Myocyte (in vitro differentiated cells): ENCODE results near the gene PTCHD1. TPM values are rescaled to one million over a fixed set of nuclear protein-coding genes. Genes with fewer than 3 reads are reported as not detected.

Source experiments
- DNase-seq: peaks from one replicate; pipeline ENCODE4 v3.0.0-alpha.2; 2012; ENCODE audit warnings: low read depth
- total RNA-seq: library from RNA; depleted of rRNA; stranded (reverse); fragments of >200 nt; gene quantifications from 2 replicates; pipeline ENCODE4 v1.2.3, GENCODE V29; 2014

The PTCHD1 gene
- total RNA-seq, 1 donor from 2014 or later, result 0.03 TPM

DNA sequence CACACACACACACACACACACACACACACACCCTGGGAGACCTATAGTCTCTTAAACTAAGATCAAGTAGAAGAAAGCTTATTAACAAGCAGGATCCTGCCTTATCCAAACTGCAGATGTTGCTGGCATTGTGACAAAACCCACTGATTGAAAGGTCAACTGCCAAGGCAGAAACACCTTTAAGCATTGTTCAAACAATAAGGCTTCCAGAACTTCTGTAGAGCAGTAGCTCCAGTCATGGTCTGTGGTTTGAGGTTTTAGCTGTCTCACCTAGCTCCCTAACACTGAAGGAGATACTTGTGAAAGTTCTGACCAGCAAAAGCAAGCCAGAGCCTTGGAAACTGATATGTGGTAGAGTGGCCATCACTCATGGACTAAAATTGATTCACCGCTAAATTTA, 59.8 kb downstream of the PTCHD1 start:
- DNase-seq, result peak; percentile 31

DNA sequence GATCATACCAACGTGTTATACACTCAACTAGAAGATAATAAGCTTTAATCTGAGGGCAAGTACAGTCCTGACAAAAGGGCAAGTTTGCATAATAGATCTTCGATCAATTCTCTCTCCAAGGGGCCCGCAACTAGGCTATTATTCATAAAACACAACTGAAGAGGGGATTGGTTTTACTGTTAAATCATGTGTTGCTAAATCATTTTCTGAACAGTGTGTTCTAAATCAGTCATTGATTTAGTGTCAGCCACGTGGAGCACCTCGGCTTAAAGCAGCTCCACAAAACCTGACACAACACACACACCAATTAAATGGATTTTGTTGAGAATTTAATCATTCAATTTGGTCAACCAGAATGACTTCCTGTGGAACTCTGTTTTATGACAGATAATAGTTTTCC, 61.6 kb downstream of the PTCHD1 start:
- DNase-seq, result no peak

- no peak for DNase-seq
Observed at GRCh38 chrX:23398570-23398969, 63.9 kb downstream of the PTCHD1 start.

DNA sequence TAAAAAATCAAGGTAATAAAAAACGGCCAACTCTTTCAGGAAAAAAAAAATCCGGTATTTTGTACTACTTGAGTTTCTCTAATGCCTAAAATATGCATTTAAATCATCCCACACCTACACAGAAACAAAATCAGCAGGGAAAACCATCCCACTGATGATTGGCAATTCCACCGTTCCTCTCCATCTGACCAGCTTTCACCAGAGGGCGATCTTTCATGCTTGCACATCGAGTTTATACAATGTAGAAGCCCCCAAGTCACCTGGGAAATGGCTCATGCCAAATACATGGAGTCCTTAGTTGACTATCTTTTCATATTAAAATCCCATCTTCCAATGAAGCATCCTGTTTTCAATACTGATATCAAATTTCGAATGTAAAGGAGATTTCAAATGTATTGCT, 69.2 kb downstream of the PTCHD1 start:
- DNase-seq, result peak; percentile 9

GRCh38 chrX:23422912-23423311, 88.3 kb downstream of the PTCHD1 start:
- DNase-seq, result no peak

DNA sequence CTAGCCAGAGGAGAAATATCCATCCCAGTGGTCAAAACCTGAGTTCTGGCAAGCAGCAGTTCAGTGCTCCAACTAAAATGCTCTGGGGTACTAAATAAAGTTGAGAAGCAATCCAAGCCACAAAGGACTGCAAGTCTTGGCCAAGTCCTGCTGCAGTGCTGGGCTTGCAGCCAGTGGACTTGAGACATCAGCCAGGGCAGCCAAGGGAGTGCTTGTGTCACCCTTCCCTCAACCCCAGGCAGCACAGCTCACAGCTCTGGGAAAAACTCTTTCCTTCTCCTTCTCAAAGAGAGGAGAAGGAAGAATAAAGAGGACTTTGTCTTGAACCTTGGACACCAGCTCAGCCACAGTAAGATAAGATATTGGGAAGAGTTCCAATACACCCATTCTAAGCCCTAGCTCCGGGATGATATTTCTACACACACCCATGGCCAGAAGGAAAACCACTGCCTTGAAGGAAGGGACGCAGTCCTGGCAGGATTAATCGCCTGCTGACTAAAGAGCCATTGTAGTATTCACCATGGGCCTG, 99.8 kb downstream of the PTCHD1 start:
- peak; percentile 82 for DNase-seq

GRCh38 chrX:23435108-23435507, 100.5 kb downstream of the PTCHD1 start:
- peak; percentile 67 for DNase-seq

- DNase-seq, result no peak
Observed at GRCh38 chrX:23435575-23435974, 100.9 kb downstream of the PTCHD1 start.

- no peak for DNase-seq
Observed at GRCh38 chrX:23436875-23437274, 102.2 kb downstream of the PTCHD1 start.

GRCh38 chrX:23451266-23451665, 116.6 kb downstream of the PTCHD1 start:
- DNase-seq, result no peak
